IgD-negative memory B cell (primary cell): ENCODE results near the gene PALLD. TPM values are rescaled to one million over a fixed set of nuclear protein-coding genes. Genes with fewer than 3 reads are reported as not detected.

Source experiments
- H3K27ac Mint-ChIP-seq, 3 donors: one replicate each; pipeline ENCODE4 v1.8.0; 2020 to 2022; ENCODE audit warnings: mild to moderate bottlenecking in 3 of 3, mixed read lengths in 3 of 3, moderate library complexity in 1 of 3
- H3K27me3 Mint-ChIP-seq: one replicate; pipeline ENCODE4 v1.8.0; 2021; ENCODE audit warnings: mixed read lengths
- H3K36me3 Mint-ChIP-seq: one replicate; pipeline ENCODE4 v1.8.0; 2020; ENCODE audit warnings: mild to moderate bottlenecking, mixed read lengths
- H3K4me1 Mint-ChIP-seq, 3 donors: one replicate each; pipeline ENCODE4 v1.8.0; 2020 to 2022; ENCODE audit warnings: mixed read lengths in 3 of 3, mild to moderate bottlenecking in 1 of 3
- H3K4me3 Mint-ChIP-seq, 4 donors: one replicate each; pipeline ENCODE4 v1.8.0; 2020 to 2022; ENCODE audit warnings: mild to moderate bottlenecking in 4 of 4, mixed read lengths in 4 of 4, moderate library complexity in 3 of 4
- H3K9me3 Mint-ChIP-seq, 3 donors: one replicate each; pipeline ENCODE4 v1.8.0; 2020 to 2021; ENCODE audit warnings: mixed read lengths in 3 of 3, mild to moderate bottlenecking in 1 of 3
- polyA plus RNA-seq: library from polyadenylated mRNA; unstranded; fragments of 300-500 nt; fragmentation: Illumina TruSeq; gene quantifications from one replicate; pipeline ENCODE4 v1.2.3, GENCODE V29; 2021

Gene PALLD
- polyA plus RNA-seq, 1 donor from 2014 or later: 0.31 TPM

- Mint-ChIP-seq H3K4me1 (no peaks in the 10 kb centered on the region), H3K27me3 (no peaks in the 10 kb centered on the region), H3K27ac (no peak overlapping the region), H3K4me3 (no peak overlapping the region), H3K9me3 (no peaks in the 10 kb centered on the region), H3K36me3 (no peaks in the 10 kb centered on the region)
These were observed 54.4 kb downstream of the PALLD start for GRCh38 chr4:168551211-168551610.

- peaks cover under 1% of the 10 kb centered on the region for H3K27me3 Mint-ChIP-seq
- no peak overlapping the region for H3K27ac Mint-ChIP-seq
- H3K36me3 Mint-ChIP-seq: no peaks in the 10 kb centered on the region
- no peaks in the 10 kb centered on the region for H3K9me3 Mint-ChIP-seq
- H3K4me1 Mint-ChIP-seq: no peaks in the 10 kb centered on the region
- no peak overlapping the region for H3K4me3 Mint-ChIP-seq
These were observed 55.3 kb downstream of the PALLD start for GRCh38 chr4:168551945-168552695.

GRCh38 chr4:168553714-168554370, 57.0 kb downstream of the PALLD start:
- Mint-ChIP-seq H3K4me3 (no peak overlapping the region), H3K27ac (no peak overlapping the region), H3K36me3 (peaks cover 2% of the 10 kb centered on the region), H3K9me3 (no peaks in the 10 kb centered on the region), H3K4me1 (no peaks in the 10 kb centered on the region), H3K27me3 (peaks cover 11% of the 10 kb centered on the region)

GRCh38 chr4:168555437-168555836, 58.6 kb downstream of the PALLD start:
- H3K36me3 Mint-ChIP-seq: peaks cover 2% of the 10 kb centered on the region
- H3K27me3 Mint-ChIP-seq: peaks cover 11% of the 10 kb centered on the region
- H3K4me3 Mint-ChIP-seq: no peak overlapping the region
- H3K27ac Mint-ChIP-seq: no peak overlapping the region
- no peaks in the 10 kb centered on the region for H3K4me1 Mint-ChIP-seq
- no peaks in the 10 kb centered on the region for H3K9me3 Mint-ChIP-seq

GRCh38 chr4:168557658-168558057, 60.8 kb downstream of the PALLD start:
- Mint-ChIP-seq H3K27ac (no peak overlapping the region), H3K27me3 (peaks cover 11% of the 10 kb centered on the region), H3K4me1 (no peaks in the 10 kb centered on the region)

GRCh38 chr4:168558599-168558998, 61.7 kb downstream of the PALLD start:
- Mint-ChIP-seq H3K4me3 (no peak overlapping the region), H3K27ac (no peak overlapping the region), H3K9me3 (no peaks in the 10 kb centered on the region), H3K27me3 (peaks cover 11% of the 10 kb centered on the region), H3K36me3 (peaks cover 2% of the 10 kb centered on the region), H3K4me1 (no peaks in the 10 kb centered on the region)

More at GRCh38 chr4:168557658-168558057, 60.8 kb downstream of the PALLD start:
- no peak overlapping the region for H3K4me3 Mint-ChIP-seq
- H3K36me3 Mint-ChIP-seq: peaks cover 2% of the 10 kb centered on the region
- H3K9me3 Mint-ChIP-seq: no peaks in the 10 kb centered on the region

- H3K4me1 Mint-ChIP-seq: no peaks in the 10 kb centered on the region
- H3K4me3 Mint-ChIP-seq: no peak overlapping the region
- H3K27me3 Mint-ChIP-seq: peaks cover 11% of the 10 kb centered on the region
- peak overlapping the region in 1 of 3 donors; percentile 25 for H3K27ac Mint-ChIP-seq
- peaks cover 2% of the 10 kb centered on the region for H3K36me3 Mint-ChIP-seq
- no peaks in the 10 kb centered on the region for H3K9me3 Mint-ChIP-seq
These were observed 63.6 kb downstream of the PALLD start for GRCh38 chr4:168560184-168561180.

- Mint-ChIP-seq H3K36me3 (peaks cover 2% of the 10 kb centered on the region), H3K4me1 (no peaks in the 10 kb centered on the region), H3K9me3 (no peaks in the 10 kb centered on the region), H3K27me3 (peaks cover 10% of the 10 kb centered on the region), H3K4me3 (no peak overlapping the region), H3K27ac (no peak overlapping the region)
These were observed 65.3 kb downstream of the PALLD start for GRCh38 chr4:168562041-168562571.

GRCh38 chr4:168564023-168564422, 67.2 kb downstream of the PALLD start:
- Mint-ChIP-seq H3K4me1 (no peaks in the 10 kb centered on the region), H3K9me3 (no peaks in the 10 kb centered on the region), H3K36me3 (no peaks in the 10 kb centered on the region), H3K4me3 (no peak overlapping the region), H3K27ac (no peak overlapping the region), H3K27me3 (no peaks in the 10 kb centered on the region)

GRCh38 chr4:168565130-168565529, 68.3 kb downstream of the PALLD start:
- no peak overlapping the region for H3K4me3 Mint-ChIP-seq
- no peaks in the 10 kb centered on the region for H3K36me3 Mint-ChIP-seq
- no peak overlapping the region for H3K27ac Mint-ChIP-seq
- no peaks in the 10 kb centered on the region for H3K27me3 Mint-ChIP-seq
- no peaks in the 10 kb centered on the region for H3K4me1 Mint-ChIP-seq
- H3K9me3 Mint-ChIP-seq: no peaks in the 10 kb centered on the region

GRCh38 chr4:168566726-168567125, 69.9 kb downstream of the PALLD start:
- Mint-ChIP-seq H3K27ac (no peak overlapping the region), H3K9me3 (no peaks in the 10 kb centered on the region), H3K27me3 (no peaks in the 10 kb centered on the region), H3K4me3 (no peak overlapping the region), H3K36me3 (no peaks in the 10 kb centered on the region), H3K4me1 (no peaks in the 10 kb centered on the region)

GRCh38 chr4:168569066-168569930, 72.4 kb downstream of the PALLD start:
- Mint-ChIP-seq H3K4me3 (no peak overlapping the region), H3K36me3 (no peaks in the 10 kb centered on the region), H3K27ac (no peak overlapping the region), H3K4me1 (peaks cover 0 to 1% (median 0%) of the 10 kb centered on the region in 3 donors), H3K27me3 (no peaks in the 10 kb centered on the region), H3K9me3 (no peaks in the 10 kb centered on the region)

- Mint-ChIP-seq H3K36me3 (no peaks in the 10 kb centered on the region), H3K27me3 (no peaks in the 10 kb centered on the region), H3K4me1 (peaks cover 0 to 1% (median 0%) of the 10 kb centered on the region in 3 donors), H3K4me3 (no peak overlapping the region), H3K9me3 (no peaks in the 10 kb centered on the region), H3K27ac (no peak overlapping the region)
These were observed 73.1 kb downstream of the PALLD start for GRCh38 chr4:168569931-168570276.

- H3K36me3 Mint-ChIP-seq: no peaks in the 10 kb centered on the region
- H3K27me3 Mint-ChIP-seq: no peaks in the 10 kb centered on the region
- no peak overlapping the region for H3K4me3 Mint-ChIP-seq
- H3K27ac Mint-ChIP-seq: no peak overlapping the region
- no peaks in the 10 kb centered on the region for H3K9me3 Mint-ChIP-seq
- peaks cover 0 to 1% (median 0%) of the 10 kb centered on the region in 3 donors for H3K4me1 Mint-ChIP-seq
These were observed 73.6 kb downstream of the PALLD start for GRCh38 chr4:168570466-168570865.
